Right lobe of liver (tissue), 4 donors: ENCODE data around the gene ANTXR1.

Source experiments
- CTCF ChIP-seq, 4 donors: fragments of 200-600 bp in 3 of 4; fragments of 450-650 bp in 1 of 4; IDR thresholded peaks; one replicate each; pipeline versions ENCODE4 v1.5.1 to v1.8.0; 2016 to 2022; ENCODE audit warnings: antibody characterized with exemption in 4 of 4, mild to moderate bottlenecking in 2 of 4
- POLR2A ChIP-seq: fragments of 450-650 bp; IDR thresholded peaks from one replicate; pipeline ENCODE4 v1.6.1; 2017; ENCODE audit warnings: antibody characterized with exemption, mild to moderate bottlenecking
- donor health status: DM: no; HTN: no; CAD: no.
- donor health status: DM: no; HTN: no; CAD: no.
- donor health status: DM: no; HTN: yes; CAD: no.

DNA sequence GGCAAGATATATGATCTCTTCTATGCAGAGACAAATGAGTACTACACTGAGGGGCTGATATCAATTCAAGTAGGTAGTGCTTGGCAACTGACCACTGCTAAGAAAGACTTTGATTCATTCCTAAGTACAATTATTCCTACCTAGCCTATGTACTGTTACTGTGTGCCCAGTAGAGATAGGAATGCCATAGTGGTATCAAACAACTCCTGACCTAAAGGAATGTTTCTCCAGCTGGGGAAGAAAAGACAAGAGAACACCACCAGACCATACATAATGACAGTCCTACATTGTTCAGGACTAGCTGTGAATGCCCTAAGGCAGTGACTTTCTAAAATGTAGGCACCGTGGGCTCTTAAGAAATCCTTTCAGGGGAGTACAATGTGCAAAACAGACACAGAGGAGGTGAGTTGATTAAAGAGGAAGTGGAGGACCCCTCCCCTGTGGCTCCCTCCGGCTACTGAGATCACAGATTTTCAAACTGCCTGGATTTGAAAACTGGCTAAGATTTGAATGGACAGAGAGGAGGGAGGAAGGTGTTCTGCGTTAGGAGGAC lies 89.1 kb downstream of the ANTXR1 start:
- no peak for TF ChIP-seq CTCF (IDR thresholded peaks at IDR 0.05)
- TF ChIP-seq POLR2A: no peak
